LoVo (cell line): ENCODE data around the gene ERICH2.

Source experiments
- DNase-seq: peaks from one replicate; pipeline ENCODE4 v3.0.0-alpha.2; 2016; ENCODE audit warnings: low spot score

The ERICH2 gene

GRCh38 chr2:170763232-170763631, 6.9 kb upstream of the ERICH2 start:
- DNase-seq, result no peak

DNA sequence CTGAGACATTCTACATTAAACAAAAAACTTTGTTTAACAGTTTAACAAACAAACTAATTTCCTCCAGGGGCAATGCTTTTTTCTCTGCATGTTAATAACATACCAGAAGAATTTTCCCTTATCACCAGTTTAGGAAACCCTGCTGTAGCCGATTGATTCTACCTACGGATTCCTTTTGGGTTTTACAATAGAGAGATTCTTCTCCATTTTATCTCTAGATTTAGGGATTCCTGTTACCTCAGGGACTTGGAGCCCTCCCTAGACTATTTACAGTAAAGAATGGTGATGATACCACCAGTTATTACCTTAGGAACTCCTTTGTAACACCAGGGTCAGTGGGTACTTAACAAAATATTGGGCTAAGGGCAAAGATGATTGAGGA, 5.3 kb upstream of the ERICH2 start:
- no peak for DNase-seq

- no peak for DNase-seq
Measured at GRCh38 chr2:170766693-170767092, 3.5 kb upstream of the ERICH2 start.

DNA sequence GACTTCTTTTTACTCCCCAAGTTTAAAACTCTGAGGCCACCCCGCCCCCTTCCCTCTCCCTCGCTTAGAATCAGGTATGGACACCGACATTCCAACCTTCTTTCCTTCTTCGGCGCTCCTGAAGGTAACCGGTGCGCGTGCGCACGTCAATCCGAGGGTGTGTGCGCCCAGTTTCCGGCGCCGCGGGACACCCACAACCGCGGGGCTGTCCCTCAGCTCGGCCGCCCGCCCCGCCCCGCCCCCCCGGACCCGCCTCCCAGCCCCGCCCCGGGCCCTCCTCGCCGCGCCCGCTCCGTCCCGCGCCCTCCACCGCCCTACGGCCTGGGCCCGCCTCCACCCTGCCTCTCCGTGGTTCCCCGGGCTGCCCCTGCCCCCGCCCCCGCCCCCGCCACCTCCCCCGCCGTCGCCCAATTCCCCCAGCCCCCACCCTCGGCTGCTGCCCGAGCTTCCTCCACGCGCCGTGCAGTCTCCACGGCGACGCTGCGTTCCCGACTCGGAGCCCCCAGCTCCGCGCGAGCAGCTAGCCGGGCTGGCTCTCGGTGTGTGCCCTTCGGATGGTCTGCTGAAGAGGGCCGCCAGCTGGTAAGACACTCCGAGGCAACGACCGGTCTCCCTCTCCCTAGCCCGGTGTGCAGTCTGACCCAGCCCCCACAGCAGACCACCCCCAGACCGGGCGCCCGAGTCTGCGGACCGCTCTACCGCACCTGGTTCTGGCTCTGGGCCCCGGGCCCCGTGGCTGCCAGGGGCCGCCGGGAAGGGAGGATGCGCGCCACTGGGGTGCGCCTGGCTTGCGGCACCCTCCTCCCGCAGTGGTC, 635 bp downstream of the ERICH2 start:
- DNase-seq, result peak; percentile 94

DNA sequence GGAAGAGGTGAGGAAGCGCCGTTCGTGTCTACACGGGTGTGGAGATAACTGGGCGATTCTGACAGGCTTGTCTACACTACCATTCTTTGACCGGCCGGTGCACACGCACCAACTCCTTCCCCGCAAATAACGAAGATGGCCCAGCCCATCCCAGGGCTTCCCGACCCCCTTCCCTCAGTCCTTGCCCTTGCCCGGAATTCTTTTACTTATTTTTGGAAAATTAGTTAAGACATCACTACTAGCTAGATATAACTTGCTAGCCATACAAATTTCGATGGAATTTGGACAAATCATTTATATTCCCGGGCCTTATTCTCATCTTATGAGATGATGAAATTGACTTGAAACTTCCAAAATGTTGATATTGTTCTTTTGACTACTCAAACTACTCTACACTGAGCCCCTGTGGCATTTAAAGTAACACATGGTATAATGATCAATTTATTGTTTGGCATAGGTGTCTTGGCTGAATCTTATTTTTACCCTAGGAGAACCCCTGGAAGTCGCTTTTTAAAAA, 1.3 kb downstream of the ERICH2 start:
- DNase-seq, result no peak

- no peak for DNase-seq
Measured at GRCh38 chr2:170772295-170772694, 2.1 kb downstream of the ERICH2 start.

DNA sequence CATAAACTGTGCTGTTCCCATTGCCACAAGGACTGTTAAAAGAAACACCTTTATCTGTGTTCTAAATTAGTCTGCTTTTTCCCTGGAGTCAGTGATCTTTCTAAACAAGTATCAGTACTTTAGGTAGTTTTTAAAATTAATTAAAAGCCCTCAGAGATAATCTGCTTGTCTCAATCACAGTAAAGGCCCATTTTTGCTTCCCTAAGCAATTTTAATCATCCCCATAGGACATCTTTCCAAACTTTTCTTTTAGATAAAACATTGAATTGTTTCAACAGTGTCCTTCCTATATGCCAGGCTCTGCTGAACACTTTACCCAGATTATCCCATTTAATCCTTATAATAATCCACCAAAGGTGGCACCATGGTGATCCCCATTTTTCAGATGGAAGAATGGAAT, 3.9 kb downstream of the ERICH2 start:
- DNase-seq, result no peak

DNA sequence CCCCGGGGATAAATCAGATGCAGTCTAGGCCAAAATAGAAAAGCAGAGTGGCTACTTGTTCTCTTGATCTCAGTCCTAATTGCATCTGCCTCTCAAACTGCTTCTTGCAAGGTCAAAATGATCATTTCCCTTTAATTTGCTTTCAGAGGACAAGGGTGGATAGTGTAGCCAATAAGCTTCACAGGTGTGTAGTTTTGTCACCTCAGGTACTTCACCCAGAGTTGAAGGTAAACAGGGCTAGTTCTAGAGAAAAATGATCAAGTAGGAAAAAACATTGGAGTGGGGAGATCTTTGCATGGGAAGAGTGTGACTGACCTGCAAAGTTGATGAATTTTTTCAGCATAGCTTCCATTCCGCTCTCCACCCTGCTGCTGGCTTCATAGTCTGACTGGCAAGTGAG, 8.7 kb downstream of the ERICH2 start:
- no peak for DNase-seq

GRCh38 chr2:170779304-170779703, 9.1 kb downstream of the ERICH2 start:
- no peak for DNase-seq

- no peak for DNase-seq
Measured at GRCh38 chr2:170782673-170783072, 12.5 kb downstream of the ERICH2 start.

GRCh38 chr2:170783549-170783948, 13.4 kb downstream of the ERICH2 start:
- DNase-seq, result no peak

- DNase-seq, result no peak
Measured at GRCh38 chr2:170798996-170799395, 28.8 kb downstream of the ERICH2 start.

DNA sequence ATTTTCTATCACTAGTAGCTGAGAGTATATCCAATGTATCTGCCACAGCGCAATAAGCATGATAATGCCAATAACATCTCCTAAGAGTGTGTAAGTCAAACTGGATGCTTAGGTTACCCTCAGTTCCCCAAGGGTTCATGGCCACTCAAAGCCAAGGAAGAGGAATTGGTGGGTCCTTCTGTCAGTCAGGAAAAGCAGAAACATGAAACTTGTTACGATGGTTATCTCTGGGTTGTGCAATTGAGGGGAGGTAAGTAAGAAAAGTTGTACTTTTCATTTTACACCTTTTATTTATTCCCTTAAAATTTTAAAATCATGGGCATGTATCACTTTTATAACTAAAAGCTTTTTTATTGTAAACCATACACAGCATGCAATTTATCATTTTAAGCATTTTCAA, 36.4 kb downstream of the ERICH2 start:
- no peak for DNase-seq

DNA sequence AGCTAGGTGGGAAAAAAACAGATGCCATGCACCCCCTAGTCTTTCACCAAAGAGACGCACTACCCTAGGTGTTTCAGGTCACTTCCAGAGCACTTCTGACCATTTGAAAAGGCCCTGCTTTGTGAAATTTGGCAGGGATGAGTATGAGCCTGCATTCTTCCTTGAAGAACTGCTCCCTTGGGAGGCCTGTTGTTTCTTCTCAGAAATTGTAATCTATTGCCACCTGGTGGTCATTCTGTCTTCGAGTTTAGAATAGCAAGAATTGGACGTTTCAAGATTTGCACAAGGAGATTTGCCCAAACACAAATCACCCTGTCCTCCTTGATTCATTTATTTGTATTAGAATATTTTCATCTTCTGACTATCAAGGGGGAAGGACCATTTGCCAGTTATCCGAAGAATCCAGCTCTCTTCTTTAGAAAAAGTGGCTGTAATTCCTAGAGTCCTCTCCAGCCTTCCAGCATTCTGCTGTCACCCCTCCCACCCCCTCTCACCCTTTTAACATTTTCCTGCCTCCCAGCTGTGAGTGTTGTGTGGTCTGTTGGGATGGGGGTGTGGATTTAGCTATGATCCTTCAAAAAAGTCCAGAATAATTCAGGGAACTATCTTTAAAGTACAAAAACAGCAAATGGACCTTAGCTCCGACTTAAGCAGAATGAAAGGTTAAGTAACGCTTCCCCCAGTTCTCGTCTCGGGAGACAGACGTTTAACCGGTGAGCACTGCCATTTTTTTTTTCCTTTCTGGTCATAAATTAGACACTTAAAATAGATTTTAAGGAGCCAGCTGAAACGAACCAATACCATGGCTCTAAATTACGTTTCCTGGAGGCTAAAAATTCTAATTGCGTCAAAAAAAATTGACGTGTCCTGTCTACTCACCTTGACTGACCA, 42.8 kb downstream of the ERICH2 start:
- DNase-seq, result peak; percentile 78

GRCh38 chr2:170813611-170814532, 43.7 kb downstream of the ERICH2 start:
- peak; percentile 9 for DNase-seq

- no peak for DNase-seq
Measured at GRCh38 chr2:170814533-170815230, 44.5 kb downstream of the ERICH2 start.

DNA sequence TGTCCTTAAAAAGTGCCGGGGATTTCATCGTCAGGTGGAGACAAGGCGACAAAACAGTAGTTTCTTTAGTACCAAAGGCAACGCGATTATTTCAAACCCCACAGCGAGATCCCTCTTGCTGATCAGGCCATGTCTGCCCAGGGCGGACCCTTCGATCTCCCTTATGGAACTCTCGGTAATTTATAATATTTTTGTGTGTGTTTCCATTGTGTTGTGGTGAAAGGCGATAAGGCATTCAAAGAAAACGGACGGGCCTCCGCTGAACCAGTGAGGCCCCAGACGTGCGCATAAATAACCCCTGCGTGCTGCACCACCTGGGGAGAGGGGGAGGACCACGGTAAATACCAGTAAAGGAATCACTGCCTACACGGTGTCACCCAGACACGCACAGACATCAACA, 45.1 kb downstream of the ERICH2 start:
- DNase-seq, result no peak

DNA sequence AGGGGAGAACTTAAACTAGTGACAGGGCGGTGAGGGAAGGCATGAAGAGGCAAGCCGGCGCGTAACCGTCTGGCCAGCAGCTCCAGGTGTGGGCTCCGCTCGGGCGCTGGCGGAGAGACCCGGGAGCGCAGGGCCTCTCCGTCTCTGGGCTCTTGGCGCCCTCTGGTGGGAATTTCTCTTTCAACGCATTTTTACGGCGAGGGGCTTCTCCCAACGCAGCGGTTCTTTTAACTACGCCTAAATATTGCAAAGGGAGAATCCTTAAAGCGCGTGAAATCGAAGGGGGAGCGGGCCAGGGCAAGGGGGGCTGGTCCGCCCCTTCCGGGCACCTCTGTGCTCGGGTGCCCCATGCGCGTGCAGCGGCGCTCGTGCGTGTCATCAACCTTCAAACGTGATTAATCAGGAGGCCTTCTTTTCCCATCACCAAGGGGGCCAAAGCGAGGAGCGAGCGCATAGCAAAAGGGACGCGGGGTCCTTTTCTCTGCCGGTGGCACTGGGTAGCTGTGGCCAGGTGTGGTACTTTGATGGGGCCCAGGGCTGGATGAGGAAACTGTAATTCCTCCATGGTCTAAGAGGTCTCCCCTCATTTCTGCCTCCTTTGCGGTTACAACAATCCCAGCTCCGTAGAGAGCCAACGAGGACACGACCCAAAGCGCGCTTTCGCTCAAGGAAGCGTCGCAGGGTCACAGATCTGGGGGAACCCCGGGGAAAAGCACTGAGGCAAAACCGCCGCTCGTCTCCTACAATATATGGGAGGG, 45.7 kb downstream of the ERICH2 start:
- peak; percentile 77 for DNase-seq

DNA sequence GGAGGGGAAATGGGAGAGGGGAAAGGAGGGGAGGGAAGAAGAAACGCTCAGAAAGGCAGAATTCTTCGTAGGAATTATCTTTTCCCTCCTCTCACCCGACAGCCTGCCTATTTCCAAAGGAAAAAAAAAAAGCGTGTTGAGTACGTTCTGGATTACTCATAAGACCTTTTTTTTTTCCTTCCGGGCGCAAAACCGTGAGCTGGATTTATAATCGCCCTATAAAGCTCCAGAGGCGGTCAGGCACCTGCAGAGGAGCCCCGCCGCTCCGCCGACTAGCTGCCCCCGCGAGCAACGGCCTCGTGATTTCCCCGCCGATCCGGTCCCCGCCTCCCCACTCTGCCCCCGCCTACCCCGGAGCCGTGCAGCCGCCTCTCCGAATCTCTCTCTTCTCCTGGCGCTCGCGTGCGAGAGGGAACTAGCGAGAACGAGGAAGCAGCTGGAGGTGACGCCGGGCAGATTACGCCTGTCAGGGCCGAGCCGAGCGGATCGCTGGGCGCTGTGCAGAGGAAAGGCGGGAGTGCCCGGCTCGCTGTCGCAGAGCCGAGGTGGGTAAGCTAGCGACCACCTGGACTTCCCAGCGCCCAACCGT, 46.4 kb downstream of the ERICH2 start, which contains the start of gene GAD1:
Gene GAD1 (plus strand): TSS at position 384 of the 589 bp plus-strand sequence. CDS start 1,705 bp downstream, outside the sequence.
- DNase-seq, result peak; percentile 89
